HCT116 (cell line): ENCODE results near the gene ACKR3. TPM values are rescaled to one million over a fixed set of nuclear protein-coding genes. Genes with fewer than 3 reads are reported as not detected.

Source experiments
- ATAC-seq: fragments of 200-7000 bp; cut with Tn5 transposase; 2 replicates; pipeline ENCODE4 v1.9.1; 2020; ENCODE audit warnings: mild to moderate bottlenecking, moderate library complexity
- BruUV-seq: library from RNA; stranded (reverse); fragments of 400-500 nt; replicated peaks from 2 replicates; lab custom pipeline; 2021; lab: Mats Ljungman, UMichigan
- CTCF ChIA-PET: fragments of 300-600 bp; sonication (Branson Sonifier 250); formaldehyde crosslinking; loops from one replicate; lab custom pipeline; 2021; ENCODE audit warnings: antibody characterized with exemption; lab: Charles Lee
- POLR2A ChIA-PET: fragments of 300-600, 350-600 bp; sonication (Branson Sonifier 250); formaldehyde crosslinking; loops from one replicate; lab custom pipeline; 2021; ENCODE audit warnings: antibody characterized with exemption; lab: Charles Lee
- RAD21 ChIA-PET, 2 experiments: fragments of 300-600 bp; sonication (Branson Sonifier 250); formaldehyde crosslinking; loops; one replicate each; lab custom pipeline; 2023; ENCODE audit warnings: low total read pairs in 2 of 2; ENCODE audit not compliant: uncharacterized antibody in 2 of 2, unreplicated experiment in 2 of 2, low non-redundant PET in 1 of 2; lab: Charles Lee
- DNase-seq: peaks from one replicate; pipeline ENCODE4 v3.0.0-alpha.2; 2010; ENCODE audit warnings: low read depth, low spot score
- H2AFZ ChIP-seq: fragments of 200-600 bp; shearing (Covaris generic), sonication (generic); 2 replicates; pipeline ENCODE4 v1.6.1; 2017; ENCODE audit warnings: low read depth, mixed run types, mixed read lengths, antibody characterized with exemption, low read length; ENCODE audit not compliant: poor library complexity, severe bottlenecking
- H3K27ac ChIP-seq: 2 replicates; pipeline ENCODE4 v1.5.1; 2012; ENCODE audit warnings: low read depth, low read length
- H3K27me3 ChIP-seq: fragments of 200-600 bp; sonication (generic); 2 replicates; pipeline ENCODE4 v1.6.1; 2016; ENCODE audit warnings: mixed run types, low read length, mixed read lengths; ENCODE audit not compliant: insufficient read depth
- H3K36me3 ChIP-seq, 2 experiments: fragments of 200-500 bp in 1 of 2; fragments of 200-600 bp in 1 of 2; sonication (Bioruptor generic) in 1 of 2; sonication (generic) in 1 of 2; 2 replicates each; pipeline versions ENCODE4 v1.5.1 to v1.6.1; 2014 to 2016; ENCODE audit warnings: low read length in 2 of 2, inconsistent platforms in 1 of 2, mixed read lengths in 1 of 2, mixed run types in 1 of 2; ENCODE audit not compliant: insufficient read depth in 2 of 2, control insufficient read depth in 1 of 2
- H3K4me1 ChIP-seq, 2 experiments: fragments of 200-600 bp in 1 of 2; sonication (generic) in 1 of 2; 2 replicates each; pipeline versions ENCODE4 v1.5.1 to v1.6.1; 2012 to 2017; ENCODE audit warnings: low read length in 2 of 2, inconsistent platforms in 1 of 2, mild to moderate bottlenecking in 1 of 2, mixed read lengths in 1 of 2, mixed run types in 1 of 2, moderate library complexity in 1 of 2; ENCODE audit not compliant: insufficient read depth in 2 of 2, control insufficient read depth in 1 of 2
- H3K4me2 ChIP-seq: fragments of 200-600 bp; sonication (generic); 2 replicates; pipeline ENCODE4 v1.6.1; 2017; ENCODE audit warnings: mixed run types, low read length, mixed read lengths
- H3K4me3 ChIP-seq, 2 experiments: fragments of 200-600 bp in 1 of 2; sonication (generic) in 1 of 2; replicated peaks in 1 of 2; 2 replicates each; pipeline ENCODE4 v1.5.1; 2011 to 2016; ENCODE audit warnings: low read length in 2 of 2, control low read depth in 1 of 2, low read depth in 1 of 2, mild to moderate bottlenecking in 1 of 2, mixed read lengths in 1 of 2, mixed run types in 1 of 2
- H3K79me2 ChIP-seq: fragments of 200-600 bp; sonication (generic); 2 replicates; pipeline ENCODE4 v1.6.1; 2017; ENCODE audit warnings: mild to moderate bottlenecking, mixed run types, low read length, moderate library complexity, mixed read lengths; ENCODE audit not compliant: insufficient read depth
- H3K9ac ChIP-seq: fragments of 200-600 bp; sonication (generic); 2 replicates; pipeline ENCODE4 v1.6.1; 2016; ENCODE audit warnings: low read length, mixed read lengths
- H3K9me2 ChIP-seq: fragments of 200-600 bp; sonication (generic), shearing (Covaris generic); 2 replicates; pipeline ENCODE4 v1.6.1; 2017; ENCODE audit warnings: mixed run types, mild to moderate bottlenecking, moderate library complexity; ENCODE audit not compliant: insufficient read depth
- H3K9me3 ChIP-seq, 2 experiments: fragments of 200-500 bp in 1 of 2; fragments of 200-600 bp in 1 of 2; sonication (Bioruptor generic) in 1 of 2; sonication (generic) in 1 of 2; 2 replicates each; pipeline ENCODE4 v1.6.1; 2014 to 2017; ENCODE audit warnings: low read length in 2 of 2, mixed read lengths in 2 of 2, inconsistent platforms in 1 of 2, low read depth in 1 of 2, mild to moderate bottlenecking in 1 of 2, mixed run types in 1 of 2, moderate library complexity in 1 of 2; ENCODE audit not compliant: control insufficient read depth in 1 of 2, insufficient read depth in 1 of 2
- H4K20me1 ChIP-seq: fragments of 200-600 bp; sonication (generic), shearing (Covaris generic); 2 replicates; pipeline ENCODE4 v1.6.1; 2017; ENCODE audit warnings: mixed run types, mild to moderate bottlenecking, moderate library complexity; ENCODE audit not compliant: insufficient read depth
- CBX3 ChIP-seq: IDR thresholded peaks from 2 replicates; pipeline ENCODE4 v1.6.1; 2012; ENCODE audit warnings: low read depth
- EGR1 ChIP-seq: IDR thresholded peaks from 2 replicates; pipeline ENCODE4 v1.6.1; 2012; ENCODE audit warnings: low read depth
- EZH2 ChIP-seq: fragments of 200-600 bp; sonication (generic); IDR thresholded peaks from 2 replicates; pipeline ENCODE4 v1.6.1; 2017; ENCODE audit warnings: antibody characterized with exemption, mixed run types
- EZH2phosphoT487 ChIP-seq: fragments of 200-600 bp; IDR thresholded peaks from 2 replicates; pipeline ENCODE4 v1.6.1; 2018; ENCODE audit warnings: antibody characterized with exemption, borderline replicate concordance
- FOSL1 ChIP-seq: IDR thresholded peaks from 2 replicates; pipeline ENCODE4 v1.6.1; 2012; ENCODE audit warnings: low read depth
- MAX ChIP-seq: IDR thresholded peaks from 2 replicates; pipeline ENCODE4 v1.6.1; 2012
- POLR2AphosphoS5 ChIP-seq: IDR thresholded peaks from 2 replicates; pipeline ENCODE4 v1.6.1; 2011; ENCODE audit warnings: mild to moderate bottlenecking, low read depth, low read length, moderate library complexity
- RAD21 ChIP-seq: IDR thresholded peaks from 2 replicates; pipeline ENCODE4 v1.6.1; 2012; ENCODE audit warnings: low read depth, mild to moderate bottlenecking
- SRF ChIP-seq: IDR thresholded peaks from 2 replicates; pipeline ENCODE4 v1.6.1; 2012; ENCODE audit warnings: low read depth
- TCF7L2 ChIP-seq: IDR thresholded peaks from 2 replicates; pipeline ENCODE4 v1.7.0; 2011; ENCODE audit warnings: borderline replicate concordance, inconsistent platforms; ENCODE audit not compliant: insufficient read depth, insufficient read length; ENCODE audit errors: extremely low read depth
- YY1 ChIP-seq: IDR thresholded peaks from 2 replicates; pipeline ENCODE4 v1.6.1; 2011; ENCODE audit warnings: low read length, low read depth, moderate library complexity, mild to moderate bottlenecking; ENCODE audit not compliant: insufficient replicate concordance; ENCODE audit errors: extremely low read depth
- ZFX ChIP-seq: fragments of 450-650 bp; IDR thresholded peaks from 2 replicates; pipeline ENCODE4 v1.6.1; 2017
- intact Hi-C: fragments of 100-400 bp; cut with micrococcal nuclease; formaldehyde crosslinking; loops from 2 replicates; pipeline ENCODE4 v1.10.0; 2022
- total RNA-seq: library from RNA; stranded (reverse); gene quantifications from one replicate; pipeline ENCODE4 v1.2.1, GENCODE V29; 2021; ENCODE audit not compliant: unreplicated experiment
- TF ChIP-seq, protein P1 (sequence below): IDR thresholded peaks from 2 replicates; pipeline ENCODE4 v1.6.1; 2011; ENCODE audit warnings: mild to moderate bottlenecking, low read length, moderate library complexity; ENCODE audit not compliant: insufficient replicate concordance; ENCODE audit errors: extremely low read depth
- TF ChIP-seq, protein P2 (sequence below), 3 experiments: fragments of 200-600 bp in 1 of 3; sonication (generic) in 1 of 3; IDR thresholded peaks in 2 of 3; conservative IDR thresholded peaks in 1 of 3; 2 replicates each; pipeline ENCODE4 v1.5.1; 2012 to 2017; ENCODE audit warnings: low read depth in 2 of 3, low read length in 2 of 3, antibody characterized with exemption in 1 of 3, borderline replicate concordance in 1 of 3, control low read depth in 1 of 3, mild to moderate bottlenecking in 1 of 3, mixed read lengths in 1 of 3, mixed run types in 1 of 3, moderate library complexity in 1 of 3; ENCODE audit not compliant: insufficient read depth in 1 of 3

Gene ACKR3
- total RNA-seq, 1 experiment from 2014 or later: 0.20 TPM

DNA sequence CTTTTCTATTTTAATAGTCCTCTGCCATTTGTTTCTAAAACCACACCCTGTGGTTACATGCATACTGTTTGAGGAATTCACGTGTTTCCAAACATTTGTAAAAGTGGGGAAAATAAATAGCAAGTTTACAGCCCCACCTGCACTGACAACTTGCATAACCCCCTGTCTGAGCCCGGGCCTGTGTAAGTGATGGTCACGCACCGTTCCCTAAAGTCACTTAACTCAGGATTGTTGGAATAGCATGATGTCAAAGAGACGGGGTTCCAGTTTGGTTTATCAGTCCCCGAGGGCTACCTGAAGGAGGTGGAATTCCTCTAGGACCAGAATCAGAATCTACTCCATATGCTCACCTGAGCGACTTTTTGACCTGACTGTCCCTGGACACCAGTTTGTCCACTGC, 30.5 kb downstream of the ACKR3 start:
- H3K4me1 ChIP-seq: no peaks in the 10 kb centered on the region
- intact Hi-C loops: no loop called here
- H2AFZ ChIP-seq: no peak overlapping the region
- H3K27ac ChIP-seq: no peak overlapping the region
- peaks cover 63% of the 10 kb centered on the region for H3K27me3 ChIP-seq
- no peak overlapping the region for H3K4me3 ChIP-seq
- no peak overlapping the region for H3K9ac ChIP-seq
- H3K4me2 ChIP-seq: no peak overlapping the region
- no peaks in the 10 kb centered on the region for H3K36me3 ChIP-seq
- TF ChIP-seq EZH2phosphoT487: no peak
- TF ChIP-seq, protein P1, sequence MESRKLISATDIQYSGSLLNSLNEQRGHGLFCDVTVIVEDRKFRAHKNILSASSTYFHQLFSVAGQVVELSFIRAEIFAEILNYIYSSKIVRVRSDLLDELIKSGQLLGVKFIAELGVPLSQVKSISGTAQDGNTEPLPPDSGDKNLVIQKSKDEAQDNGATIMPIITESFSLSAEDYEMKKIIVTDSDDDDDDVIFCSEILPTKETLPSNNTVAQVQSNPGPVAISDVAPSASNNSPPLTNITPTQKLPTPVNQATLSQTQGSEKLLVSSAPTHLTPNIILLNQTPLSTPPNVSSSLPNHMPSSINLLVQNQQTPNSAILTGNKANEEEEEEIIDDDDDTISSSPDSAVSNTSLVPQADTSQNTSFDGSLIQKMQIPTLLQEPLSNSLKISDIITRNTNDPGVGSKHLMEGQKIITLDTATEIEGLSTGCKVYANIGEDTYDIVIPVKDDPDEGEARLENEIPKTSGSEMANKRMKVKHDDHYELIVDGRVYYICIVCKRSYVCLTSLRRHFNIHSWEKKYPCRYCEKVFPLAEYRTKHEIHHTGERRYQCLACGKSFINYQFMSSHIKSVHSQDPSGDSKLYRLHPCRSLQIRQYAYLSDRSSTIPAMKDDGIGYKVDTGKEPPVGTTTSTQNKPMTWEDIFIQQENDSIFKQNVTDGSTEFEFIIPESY: no peak
- TF ChIP-seq SRF: no peak
- no peak for TF ChIP-seq EGR1
- TF ChIP-seq ZFX: no peak
- no peak for TF ChIP-seq YY1
- CTCF ChIA-PET: no interaction called here
- no peaks in the 10 kb centered on the region for H3K9me3 ChIP-seq
- no peak for DNase-seq
- H3K79me2 ChIP-seq: no peaks in the 10 kb centered on the region
- no TSS peak for BruUV-seq
- no peaks in the 10 kb centered on the region for H4K20me1 ChIP-seq
- POLR2A ChIA-PET: no interaction called here
- RAD21 ChIA-PET: no interaction called here
- no peaks in the 10 kb centered on the region for H3K9me2 ChIP-seq
- ATAC-seq: no peak

DNA sequence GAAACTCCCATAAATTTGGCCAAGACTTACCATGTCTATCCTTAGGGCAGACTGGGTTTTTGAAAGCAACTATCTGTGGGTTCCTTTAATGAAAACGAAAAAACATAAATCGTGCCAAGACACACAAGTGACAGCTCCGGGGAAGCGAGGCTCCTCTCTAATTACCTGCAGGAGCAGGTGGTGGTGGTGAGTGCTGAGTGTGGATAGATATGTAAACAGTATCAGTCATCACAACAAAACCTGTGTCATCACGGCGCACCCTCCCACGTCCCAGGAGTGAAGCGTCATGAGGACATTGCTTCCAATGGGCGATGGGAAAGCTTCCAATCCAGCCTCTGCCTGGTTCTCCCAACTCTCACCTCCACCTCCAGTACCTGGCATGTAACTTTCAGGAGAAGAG, 31.3 kb downstream of the ACKR3 start:
- H3K9me3 ChIP-seq: no peaks in the 10 kb centered on the region
- ATAC-seq: no peak
- H3K4me1 ChIP-seq: no peaks in the 10 kb centered on the region
- no peak overlapping the region for H3K4me2 ChIP-seq
- no TSS peak for BruUV-seq
- H3K9ac ChIP-seq: no peak overlapping the region
- H4K20me1 ChIP-seq: no peaks in the 10 kb centered on the region
- no peak overlapping the region for H3K4me3 ChIP-seq
- ChIA-PET RAD21 (no interaction called here), POLR2A (no interaction called here), CTCF (no interaction called here)
- H3K27ac ChIP-seq: no peak overlapping the region
- DNase-seq: no peak
- H3K9me2 ChIP-seq: no peaks in the 10 kb centered on the region
- no peaks in the 10 kb centered on the region for H3K79me2 ChIP-seq
- H2AFZ ChIP-seq: no peak overlapping the region
- intact Hi-C loops: no loop called here
- H3K27me3 ChIP-seq: peaks cover 63% of the 10 kb centered on the region
- no peaks in the 10 kb centered on the region for H3K36me3 ChIP-seq
- TF ChIP-seq SRF: no peak
- TF ChIP-seq TCF7L2: no peak
- TF ChIP-seq YY1: no peak
- TF ChIP-seq ZFX: no peak
- no peak for TF ChIP-seq MAX
- TF ChIP-seq, protein P2, sequence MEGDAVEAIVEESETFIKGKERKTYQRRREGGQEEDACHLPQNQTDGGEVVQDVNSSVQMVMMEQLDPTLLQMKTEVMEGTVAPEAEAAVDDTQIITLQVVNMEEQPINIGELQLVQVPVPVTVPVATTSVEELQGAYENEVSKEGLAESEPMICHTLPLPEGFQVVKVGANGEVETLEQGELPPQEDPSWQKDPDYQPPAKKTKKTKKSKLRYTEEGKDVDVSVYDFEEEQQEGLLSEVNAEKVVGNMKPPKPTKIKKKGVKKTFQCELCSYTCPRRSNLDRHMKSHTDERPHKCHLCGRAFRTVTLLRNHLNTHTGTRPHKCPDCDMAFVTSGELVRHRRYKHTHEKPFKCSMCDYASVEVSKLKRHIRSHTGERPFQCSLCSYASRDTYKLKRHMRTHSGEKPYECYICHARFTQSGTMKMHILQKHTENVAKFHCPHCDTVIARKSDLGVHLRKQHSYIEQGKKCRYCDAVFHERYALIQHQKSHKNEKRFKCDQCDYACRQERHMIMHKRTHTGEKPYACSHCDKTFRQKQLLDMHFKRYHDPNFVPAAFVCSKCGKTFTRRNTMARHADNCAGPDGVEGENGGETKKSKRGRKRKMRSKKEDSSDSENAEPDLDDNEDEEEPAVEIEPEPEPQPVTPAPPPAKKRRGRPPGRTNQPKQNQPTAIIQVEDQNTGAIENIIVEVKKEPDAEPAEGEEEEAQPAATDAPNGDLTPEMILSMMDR (IDR thresholded peaks at IDR 0.05 in 2 of 3, conservative IDR thresholded peaks at IDR 0.05 in 1 of 3; ENCODE audit: borderline replicate concordance in 1 of 3, insufficient read depth in 1 of 3, low read depth in 2 of 3, low read length in 2 of 3): no peak
- TF ChIP-seq EGR1: no peak
- TF ChIP-seq CBX3: no peak
- TF ChIP-seq FOSL1: no peak
- TF ChIP-seq POLR2AphosphoS5: no peak
- TF ChIP-seq EZH2: no peak
- no peak for TF ChIP-seq RAD21
